ENCODE measurements around the gene CDA. TPM values are rescaled to one million over a fixed set of nuclear protein-coding genes. Genes with fewer than 3 reads are reported as not detected.

CDA gene
- total RNA-seq, 1 donor, result 0.27 TPM

GRCh38 chr1:20663365-20663764 lies 74.5 kb downstream of the CDA start:
- no peak for DNase-seq (ENCODE audit: low read depth)
- no peak for TF ChIP-seq CTCF (IDR thresholded peaks at IDR 0.05; ENCODE audit: insufficient read depth, low read length)
- H3K4me3 ChIP-seq (ENCODE audit: low read depth, low read length), result no peak overlapping the region

- no peak overlapping the region for H3K4me3 ChIP-seq (ENCODE audit: low read depth, low read length)
- TF ChIP-seq CTCF (IDR thresholded peaks at IDR 0.05; ENCODE audit: insufficient read depth, low read length), result no peak
- no peak for DNase-seq (ENCODE audit: low read depth)
Measured at GRCh38 chr1:20663969-20664715, 75.2 kb downstream of the CDA start.

DNA sequence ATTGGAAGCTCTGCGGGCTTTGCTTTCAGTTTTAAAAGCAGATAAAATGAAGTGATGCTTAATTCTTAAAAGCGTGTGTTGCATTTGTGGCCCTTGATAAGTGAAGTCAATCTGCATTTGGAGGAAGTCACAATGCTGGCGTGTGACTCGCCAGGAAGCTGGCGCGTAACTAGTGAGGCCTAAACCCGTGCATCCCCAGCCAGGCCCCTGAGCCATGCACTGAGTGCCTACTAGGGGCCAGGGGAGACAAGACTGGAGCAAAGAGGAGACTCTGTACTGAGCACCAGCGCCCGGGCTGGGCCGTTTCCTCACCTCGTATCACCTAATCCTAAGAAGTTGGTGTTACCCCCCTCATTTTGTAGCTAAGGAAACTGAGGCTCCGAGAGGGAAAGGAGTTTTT lies 76.8 kb downstream of the CDA start:
- H3K4me3 ChIP-seq (ENCODE audit: low read depth, low read length), result no peak overlapping the region
- no peak for DNase-seq (ENCODE audit: low read depth)
- no peak for TF ChIP-seq CTCF (IDR thresholded peaks at IDR 0.05; ENCODE audit: insufficient read depth, low read length)

DNA sequence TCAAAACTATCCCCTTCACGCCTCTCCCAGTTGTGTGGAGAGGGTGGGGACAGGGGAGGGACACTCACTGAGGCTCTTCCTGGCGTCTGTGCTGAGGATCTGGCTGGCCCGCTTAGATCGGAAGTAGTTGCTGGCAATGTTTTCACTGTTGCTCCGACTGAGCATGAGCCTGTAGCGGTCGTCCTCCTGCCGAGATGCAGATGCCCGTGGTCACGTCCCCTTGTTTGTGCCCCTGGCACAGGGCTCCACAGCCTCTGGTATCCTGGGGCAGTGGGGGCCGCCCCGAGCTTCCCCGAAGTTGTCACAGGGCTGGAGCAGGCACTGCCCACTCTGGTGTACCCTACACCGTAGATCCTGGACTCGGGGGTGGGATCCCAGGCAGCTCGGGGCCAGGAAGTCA lies 77.2 kb downstream of the CDA start:
- H3K4me3 ChIP-seq (ENCODE audit: low read depth, low read length), result no peak overlapping the region
- no peak for TF ChIP-seq CTCF (IDR thresholded peaks at IDR 0.05; ENCODE audit: insufficient read depth, low read length)
- no peak for DNase-seq (ENCODE audit: low read depth)

GRCh38 chr1:20666804-20667203 lies 77.9 kb downstream of the CDA start:
- no peak for TF ChIP-seq CTCF (IDR thresholded peaks at IDR 0.05; ENCODE audit: insufficient read depth, low read length)
- H3K4me3 ChIP-seq (ENCODE audit: low read depth, low read length), result no peak overlapping the region
- no peak for DNase-seq (ENCODE audit: low read depth)

Other genes with a start within 250 kb of the CDA start
- 5.2 and 28.5 TPM in 2 replicates for gene CAMK2N1, start 102.9 kb upstream of the CDA start, total RNA-seq (ENCODE audit: low replicate concordance)
- 23.7 and 24.4 TPM in 2 replicates for gene MUL1, start 80.9 kb upstream of the CDA start, total RNA-seq (ENCODE audit: low replicate concordance)
- gene FAM43B, start 36.5 kb upstream of the CDA start, total RNA-seq (ENCODE audit: low replicate concordance), result 0.90 TPM in 1 of 2 replicates, not detected in the other
- gene PINK1, start 44.4 kb downstream of the CDA start, total RNA-seq (ENCODE audit: low replicate concordance), result 38.1 and 43.0 TPM in 2 replicates
- 54.0 and 183 TPM in 2 replicates for gene DDOST, start 72.3 kb downstream of the CDA start, total RNA-seq (ENCODE audit: low replicate concordance)
- gene KIF17, start 128.9 kb downstream of the CDA start, total RNA-seq (ENCODE audit: low replicate concordance), result 0.27 and 3.0 TPM in 2 replicates
- gene SH2D5, start 143.6 kb downstream of the CDA start, total RNA-seq (ENCODE audit: low replicate concordance), result 1.6 and 3.2 TPM in 2 replicates
- 215 and 395 TPM in 2 replicates for gene HP1BP3, start 198.2 kb downstream of the CDA start, total RNA-seq (ENCODE audit: low replicate concordance)